NB4 (cell line): ENCODE data around the gene RNF217.

Source experiments
- MYC ChIP-seq: IDR thresholded peaks from 2 replicates; pipeline ENCODE4 v1.6.1; 2011; ENCODE audit warnings: low read depth, low read length
- POLR2A ChIP-seq: IDR thresholded peaks from 2 replicates; pipeline ENCODE4 v1.6.1; 2011; ENCODE audit warnings: mild to moderate bottlenecking; ENCODE audit not compliant: insufficient read length; ENCODE audit errors: extremely low read depth
- TF ChIP-seq, protein P1 (sequence below): IDR thresholded peaks from one replicate; pipeline ENCODE4 v1.5.1; 2012; ENCODE audit warnings: low read depth, low read length
- TF ChIP-seq, protein P2 (sequence below): IDR thresholded peaks from 2 replicates; pipeline ENCODE4 v1.6.1; 2011; ENCODE audit warnings: low read depth, low read length

DNA sequence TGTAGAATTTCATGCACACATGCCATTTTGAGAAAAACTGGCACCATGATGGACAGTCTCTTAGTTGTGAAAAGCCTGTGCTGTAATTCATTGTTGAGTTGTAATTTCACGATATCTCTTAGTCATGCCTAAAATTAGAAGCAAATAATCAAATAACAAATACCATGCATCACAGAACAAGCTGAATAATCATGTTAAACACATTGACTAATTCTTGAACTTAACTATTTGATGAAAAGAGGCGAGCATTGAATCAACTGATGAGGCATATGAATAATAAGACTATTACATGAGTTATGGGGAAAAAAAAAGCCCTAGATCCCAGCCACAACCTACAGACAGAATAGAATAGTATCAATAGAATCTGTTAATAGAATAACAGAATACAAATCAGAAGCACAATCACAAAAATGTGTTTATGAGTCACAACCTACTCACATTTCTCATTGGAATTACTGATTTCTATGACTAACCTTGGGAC lies 14.2 kb upstream of the RNF217 start:
- no peak for TF ChIP-seq POLR2A
- TF ChIP-seq, protein P1, sequence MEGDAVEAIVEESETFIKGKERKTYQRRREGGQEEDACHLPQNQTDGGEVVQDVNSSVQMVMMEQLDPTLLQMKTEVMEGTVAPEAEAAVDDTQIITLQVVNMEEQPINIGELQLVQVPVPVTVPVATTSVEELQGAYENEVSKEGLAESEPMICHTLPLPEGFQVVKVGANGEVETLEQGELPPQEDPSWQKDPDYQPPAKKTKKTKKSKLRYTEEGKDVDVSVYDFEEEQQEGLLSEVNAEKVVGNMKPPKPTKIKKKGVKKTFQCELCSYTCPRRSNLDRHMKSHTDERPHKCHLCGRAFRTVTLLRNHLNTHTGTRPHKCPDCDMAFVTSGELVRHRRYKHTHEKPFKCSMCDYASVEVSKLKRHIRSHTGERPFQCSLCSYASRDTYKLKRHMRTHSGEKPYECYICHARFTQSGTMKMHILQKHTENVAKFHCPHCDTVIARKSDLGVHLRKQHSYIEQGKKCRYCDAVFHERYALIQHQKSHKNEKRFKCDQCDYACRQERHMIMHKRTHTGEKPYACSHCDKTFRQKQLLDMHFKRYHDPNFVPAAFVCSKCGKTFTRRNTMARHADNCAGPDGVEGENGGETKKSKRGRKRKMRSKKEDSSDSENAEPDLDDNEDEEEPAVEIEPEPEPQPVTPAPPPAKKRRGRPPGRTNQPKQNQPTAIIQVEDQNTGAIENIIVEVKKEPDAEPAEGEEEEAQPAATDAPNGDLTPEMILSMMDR = no peak
- no peak for TF ChIP-seq MYC
- TF ChIP-seq, protein P2, sequence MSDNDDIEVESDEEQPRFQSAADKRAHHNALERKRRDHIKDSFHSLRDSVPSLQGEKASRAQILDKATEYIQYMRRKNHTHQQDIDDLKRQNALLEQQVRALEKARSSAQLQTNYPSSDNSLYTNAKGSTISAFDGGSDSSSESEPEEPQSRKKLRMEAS = no peak
